Effector memory CD8-positive, alpha-beta T cell (primary cell): ENCODE measurements around the gene ACOT7.
"Not testable (repeated sequence)": the region's sequence is repeated elsewhere in the genome, so short reads cannot be mapped to it uniquely, and the experiment has no call there.

Experiments
- ATAC-seq: fragments of 150-1000 bp; cut with Tn5 transposase; replicated peaks from 2 replicates; pipeline ENCODE4 v1.10.0; 2021; ENCODE audit warnings: mild to moderate bottlenecking, moderate library complexity
- DNase-seq, 3 experiments: peaks; one replicate each; pipeline ENCODE4 v3.0.0; 2021
- H3K27ac Mint-ChIP-seq, 2 donors: one replicate each; pipeline ENCODE4 v1.8.0; 2022; ENCODE audit warnings: mild to moderate bottlenecking in 2 of 2, mixed read lengths in 2 of 2, moderate library complexity in 2 of 2
- H3K27me3 Mint-ChIP-seq, 2 donors: one replicate each; pipeline ENCODE4 v1.8.0; 2022; ENCODE audit warnings: mixed read lengths in 2 of 2
- H3K36me3 Mint-ChIP-seq: one replicate; pipeline ENCODE4 v1.8.0; 2022; ENCODE audit warnings: mild to moderate bottlenecking, moderate library complexity, mixed read lengths; ENCODE audit not compliant: insufficient read depth
- H3K4me1 Mint-ChIP-seq, 2 donors: one replicate each; pipeline ENCODE4 v1.8.0; 2022; ENCODE audit warnings: low read depth in 2 of 2, mixed read lengths in 2 of 2
- H3K4me3 Mint-ChIP-seq, 2 donors: one replicate each; pipeline ENCODE4 v1.8.0; 2022; ENCODE audit warnings: mild to moderate bottlenecking in 2 of 2, mixed read lengths in 2 of 2, moderate library complexity in 2 of 2
- H3K9me3 Mint-ChIP-seq, 2 donors: one replicate each; pipeline ENCODE4 v1.8.0; 2022; ENCODE audit warnings: mixed read lengths in 2 of 2

Gene ACOT7

GRCh38 chr1:6399294-6399693 is 5.7 kb upstream of the ACOT7 start:
- Mint-ChIP-seq H3K27me3 (no peaks in the 10 kb centered on the region), H3K4me1 (peaks cover under 1 to 6% of the 10 kb centered on the region in 2 donors), H3K36me3 (no peaks in the 10 kb centered on the region), H3K27ac (no peak overlapping the region), H3K9me3 (no peaks in the 10 kb centered on the region), H3K4me3 (no peak overlapping the region)
- DNase-seq (no peak), ATAC-seq (no peak)

GRCh38 chr1:6397844-6398441 is 4.4 kb upstream of the ACOT7 start:
- Mint-ChIP-seq H3K4me3 (no peak overlapping the region), H3K4me1 (peaks cover 6 to 13% of the 10 kb centered on the region in 2 donors), H3K36me3 (peaks cover 4% of the 10 kb centered on the region), H3K27me3 (no peaks in the 10 kb centered on the region), H3K27ac (no peak overlapping the region), H3K9me3 (no peaks in the 10 kb centered on the region)
- DNase-seq (no peak), ATAC-seq (no peak)

DNA sequence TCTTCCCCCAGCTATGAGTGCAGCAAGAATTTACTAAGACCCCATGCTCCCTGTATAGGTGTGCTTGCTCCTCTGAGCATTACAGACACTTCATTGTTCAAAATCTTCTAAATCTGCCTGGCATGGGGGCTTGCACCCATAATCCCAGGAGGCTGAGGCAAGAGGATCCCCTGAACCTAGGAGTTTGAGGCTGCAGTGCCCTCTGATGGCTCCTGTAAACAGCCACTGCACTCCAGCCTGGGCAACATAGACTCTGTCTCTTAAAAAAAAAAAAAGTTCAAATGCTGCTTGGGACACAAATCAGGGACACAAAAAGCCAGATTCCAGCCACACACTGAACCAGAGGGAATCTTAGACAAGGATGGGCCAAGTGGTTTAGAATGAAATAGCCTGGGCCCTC is 3.4 kb upstream of the ACOT7 start:
- peaks cover 12 to 20% of the 10 kb centered on the region in 2 donors for H3K4me1 Mint-ChIP-seq
- peak overlapping the region in 1 of 2 donors; percentile 50 for H3K4me3 Mint-ChIP-seq
- no peaks in the 10 kb centered on the region for H3K9me3 Mint-ChIP-seq
- H3K36me3 Mint-ChIP-seq, result peaks cover 9% of the 10 kb centered on the region
- H3K27me3 Mint-ChIP-seq, result no peaks in the 10 kb centered on the region
- DNase-seq (no peak), ATAC-seq (no peak)
- peak overlapping the region in 1 of 2 donors; percentile 87 for H3K27ac Mint-ChIP-seq

GRCh38 chr1:6395781-6396244 is 2.2 kb upstream of the ACOT7 start:
- not testable (repeated sequence) for H3K4me3 Mint-ChIP-seq, ATAC-seq, H3K36me3 Mint-ChIP-seq, H3K9me3 Mint-ChIP-seq, H3K27me3 Mint-ChIP-seq, DNase-seq, H3K27ac Mint-ChIP-seq
- H3K4me1 Mint-ChIP-seq, result peaks cover 12 to 23% of the 10 kb centered on the region in 2 donors

GRCh38 chr1:6395130-6395529 is 1.6 kb upstream of the ACOT7 start:
- Mint-ChIP-seq H3K4me1 (peaks cover 12 to 23% of the 10 kb centered on the region in 2 donors), H3K27ac (peak overlapping the region in 1 of 2 donors; percentile 90), H3K4me3 (peak overlapping the region; percentile 10 to 13)
- H3K27me3 Mint-ChIP-seq, ATAC-seq, H3K36me3 Mint-ChIP-seq, H3K9me3 Mint-ChIP-seq, DNase-seq: not testable (repeated sequence)

- Mint-ChIP-seq H3K27ac (peak overlapping the region; percentile 84 to 90), H3K9me3 (no peaks in the 10 kb centered on the region), H3K4me1 (peaks cover 13 to 23% of the 10 kb centered on the region in 2 donors), H3K4me3 (peak overlapping the region; percentile 79 to 82), H3K36me3 (peaks cover 9% of the 10 kb centered on the region), H3K27me3 (no peaks in the 10 kb centered on the region)
- no peak for ATAC-seq
- DNase-seq, result no peak
Measured at GRCh38 chr1:6392809-6393399, 663 bp downstream of the ACOT7 start.

DNA sequence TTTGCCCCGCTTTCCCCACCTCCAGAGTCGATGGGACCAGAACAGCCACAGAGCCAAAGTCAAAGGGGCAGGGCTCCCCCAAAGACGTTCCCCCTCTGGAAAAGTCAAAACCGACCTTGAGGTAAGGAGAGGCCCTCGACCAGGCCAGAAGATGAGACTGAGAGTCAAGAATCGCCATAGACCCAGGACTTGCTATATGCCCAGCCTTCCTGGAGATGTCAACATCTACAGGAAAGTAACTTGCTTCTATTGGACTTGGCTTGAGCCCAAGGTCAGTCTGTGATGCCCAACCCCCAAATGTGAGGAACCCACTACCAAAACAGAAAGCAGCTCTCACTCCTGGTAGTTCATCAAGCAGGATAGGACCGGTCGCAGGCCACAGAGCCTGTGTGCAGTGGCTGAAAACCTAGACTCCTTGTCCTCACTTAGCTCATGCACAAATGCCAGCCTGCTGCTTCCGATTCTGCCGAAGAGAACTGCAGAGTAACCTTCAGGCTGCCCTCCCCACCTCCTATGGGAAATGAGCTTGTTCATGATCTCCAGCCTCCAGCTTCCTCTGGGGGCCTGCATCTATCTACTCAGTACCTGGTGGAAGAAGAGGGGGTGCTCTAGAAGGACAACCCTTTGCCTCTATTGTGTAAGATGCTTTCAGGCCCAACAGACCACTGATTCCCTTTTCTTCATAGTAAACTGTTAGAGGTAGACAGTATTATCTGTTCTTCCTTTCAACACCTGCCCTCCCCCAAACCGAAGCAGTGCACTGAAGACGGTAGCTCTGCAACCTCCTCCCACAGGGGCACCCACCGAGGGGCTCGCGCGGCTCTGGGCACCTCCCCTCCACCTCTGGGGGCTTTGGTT is 1.4 kb downstream of the ACOT7 start:
- Mint-ChIP-seq H3K36me3 (peaks cover 9% of the 10 kb centered on the region), H3K4me3 (peak overlapping the region; percentile 79 to 82), H3K9me3 (no peaks in the 10 kb centered on the region), H3K27me3 (no peaks in the 10 kb centered on the region), H3K4me1 (peaks cover 13 to 23% of the 10 kb centered on the region in 2 donors), H3K27ac (peak overlapping the region in 1 of 2 donors; percentile 84)
- DNase-seq (peak in 1 of 3 experiments; percentile 18), ATAC-seq (no peak)

DNA sequence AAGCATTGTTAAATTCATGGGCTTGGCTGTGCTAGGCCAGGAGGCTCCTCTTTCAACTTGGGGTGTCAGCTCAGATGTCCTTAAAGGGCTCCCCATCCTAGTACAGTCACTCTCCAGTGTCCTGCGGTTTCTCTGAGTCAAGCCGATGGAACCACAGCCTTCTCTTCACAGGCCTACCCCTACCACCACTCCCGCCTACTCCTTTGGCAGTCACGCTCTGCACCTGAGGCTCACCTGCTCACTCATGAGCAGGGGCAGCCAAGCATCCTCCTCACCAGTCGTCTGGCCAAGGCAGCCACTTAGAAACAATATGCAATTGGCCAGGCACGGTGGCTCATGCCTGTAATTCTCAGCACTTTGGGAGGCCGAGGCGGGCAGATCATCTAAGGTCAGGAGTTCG is 3.6 kb downstream of the ACOT7 start:
- Mint-ChIP-seq H3K27me3 (no peaks in the 10 kb centered on the region), H3K4me1 (peaks cover 13 to 18% of the 10 kb centered on the region in 2 donors), H3K27ac (no peak overlapping the region), H3K4me3 (no peak overlapping the region), H3K36me3 (peaks cover 9% of the 10 kb centered on the region), H3K9me3 (no peaks in the 10 kb centered on the region)
- DNase-seq (no peak), ATAC-seq (no peak)

GRCh38 chr1:6386371-6386949 is 7.1 kb downstream of the ACOT7 start:
- DNase-seq, result no peak
- ATAC-seq, result no peak
- no peak overlapping the region for H3K27ac Mint-ChIP-seq
- peaks cover 0 to 1% of the 10 kb centered on the region in 2 donors for H3K4me1 Mint-ChIP-seq
- no peaks in the 10 kb centered on the region for H3K36me3 Mint-ChIP-seq
- no peaks in the 10 kb centered on the region for H3K9me3 Mint-ChIP-seq
- H3K27me3 Mint-ChIP-seq, result no peaks in the 10 kb centered on the region
- no peak overlapping the region for H3K4me3 Mint-ChIP-seq

GRCh38 chr1:6385488-6386191 is 7.9 kb downstream of the ACOT7 start:
- H3K4me3 Mint-ChIP-seq, result no peak overlapping the region
- no peak for ATAC-seq

GRCh38 chr1:6384962-6385361 is 8.6 kb downstream of the ACOT7 start:
- Mint-ChIP-seq H3K27ac (no peak overlapping the region), H3K4me1 (peaks cover 0 to under 1% of the 10 kb centered on the region in 2 donors), H3K36me3 (no peaks in the 10 kb centered on the region), H3K9me3 (no peaks in the 10 kb centered on the region), H3K27me3 (no peaks in the 10 kb centered on the region), H3K4me3 (no peak overlapping the region)
- no peak for DNase-seq
- no peak for ATAC-seq

More at GRCh38 chr1:6385488-6386191, 7.9 kb downstream of the ACOT7 start:
- no peaks in the 10 kb centered on the region for H3K36me3 Mint-ChIP-seq
- no peaks in the 10 kb centered on the region for H3K9me3 Mint-ChIP-seq
- H3K4me1 Mint-ChIP-seq, result peaks cover 0 to 1% of the 10 kb centered on the region in 2 donors
- H3K27me3 Mint-ChIP-seq, result no peaks in the 10 kb centered on the region
- DNase-seq, result no peak
- H3K27ac Mint-ChIP-seq, result no peak overlapping the region

DNA sequence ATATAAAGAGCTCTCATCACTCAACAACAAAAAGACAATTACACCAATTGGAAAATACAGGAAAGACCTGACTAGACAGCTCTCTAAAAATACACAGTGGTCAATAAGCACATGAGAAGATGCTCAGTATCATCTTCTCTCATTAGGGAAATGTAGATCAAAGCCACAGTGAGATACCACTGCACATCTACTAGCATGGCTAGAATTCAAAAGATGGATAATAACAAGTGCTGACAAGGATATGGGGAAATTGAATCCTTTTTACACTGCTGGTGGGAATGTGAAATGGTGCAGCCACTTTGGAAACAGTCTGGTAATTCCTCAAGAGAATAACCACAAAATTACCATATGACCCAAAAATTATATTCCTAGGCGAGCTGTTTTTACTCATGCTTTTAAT is 9.4 kb downstream of the ACOT7 start:
- no peaks in the 10 kb centered on the region for H3K36me3 Mint-ChIP-seq
- H3K27ac Mint-ChIP-seq, result no peak overlapping the region
- no peaks in the 10 kb centered on the region for H3K27me3 Mint-ChIP-seq
- no peak for DNase-seq
- H3K4me1 Mint-ChIP-seq, result peaks cover 1 to 4% of the 10 kb centered on the region in 2 donors
- no peaks in the 10 kb centered on the region for H3K9me3 Mint-ChIP-seq
- ATAC-seq, result no peak
- no peak overlapping the region for H3K4me3 Mint-ChIP-seq

- Mint-ChIP-seq H3K4me3 (no peak overlapping the region), H3K9me3 (no peaks in the 10 kb centered on the region), H3K4me1 (peaks cover 1 to 4% of the 10 kb centered on the region in 2 donors), H3K27ac (peak overlapping the region in 1 of 2 donors; percentile 41), H3K36me3 (no peaks in the 10 kb centered on the region), H3K27me3 (no peaks in the 10 kb centered on the region)
- DNase-seq (no peak), ATAC-seq (no peak)
Measured at GRCh38 chr1:6380037-6380436, 13.5 kb downstream of the ACOT7 start.
